ENCODE results near the gene PROSER2.
A peak's percentile ranks its signal among the peaks of the same experiment; 100 is the strongest.

The PROSER2 gene

DNA sequence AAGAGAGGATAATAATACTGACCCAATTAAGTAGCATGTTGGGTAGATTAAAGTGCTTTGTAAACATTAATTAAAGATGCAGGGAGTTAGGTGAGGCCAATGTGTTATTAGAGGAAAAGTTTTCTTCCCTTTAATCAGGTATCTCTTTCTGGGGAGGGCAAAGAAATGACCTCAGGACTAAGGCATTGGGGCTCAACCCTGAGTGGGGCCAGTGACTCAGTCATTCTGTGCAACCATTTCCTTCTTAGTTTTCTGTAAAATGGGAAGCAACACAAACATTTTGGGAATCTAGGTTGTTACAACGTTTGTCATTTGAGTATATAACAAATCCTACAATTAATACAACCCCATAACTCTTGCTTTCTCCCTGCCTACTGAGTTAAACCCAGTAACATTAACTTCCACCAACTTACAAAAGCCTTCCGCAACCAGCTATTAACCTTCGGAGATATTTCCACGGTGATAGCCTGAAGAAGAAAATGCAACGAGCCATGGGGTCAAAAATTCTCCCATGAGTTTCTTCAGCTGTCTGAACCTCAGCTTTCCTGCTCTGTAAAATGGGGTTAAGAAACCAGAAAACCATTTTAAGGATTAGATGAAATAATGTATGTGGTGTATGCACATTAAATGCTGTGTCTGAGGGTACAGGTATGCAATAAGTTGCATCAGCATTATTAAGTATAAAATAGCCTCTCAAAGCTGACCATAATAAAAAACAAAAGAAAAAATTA lies 965 bp upstream of the PROSER2 start:
- Histone ChIP-seq H3K79me1 (ENCODE audit: low read length) (peaks cover 8% of the 10 kb centered on the region), H3K9me3 (ENCODE audit: insufficient read depth, low read depth, low read length) (no peaks in the 10 kb centered on the region), H3K4me3 (ENCODE audit: low read depth, low read length) (no peak overlapping the region), H3K23ac (ENCODE audit: low read length) (no peak overlapping the region), H2AK5ac (ENCODE audit: low read length) (no peak overlapping the region), H4K8ac (ENCODE audit: low read depth, low read length) (no peak overlapping the region), H2BK5ac (ENCODE audit: low read depth, low read length, poor library complexity) (no peak overlapping the region), H4K91ac (ENCODE audit: low read depth, low read length) (no peak overlapping the region), H3K36me3 (ENCODE audit: control insufficient read depth in 1 of 2, insufficient read depth in 2 of 2, low read length in 2 of 2) (peaks cover 0 to 2% of the 10 kb centered on the region in 2 experiments), H3K4me2 (ENCODE audit: low read length) (no peak overlapping the region), H2AFZ (ENCODE audit: insufficient read depth, low read length, poor library complexity) (no peak overlapping the region), H3K27ac (ENCODE audit: low read depth, low read length) (no peak overlapping the region), H2BK120ac (ENCODE audit: insufficient read depth, low read length, poor library complexity) (no peak overlapping the region), H3K27me3 (ENCODE audit: insufficient read depth, low read length) (no peaks in the 10 kb centered on the region), H3K4ac (ENCODE audit: low read depth, low read length) (no peak overlapping the region), H3K14ac (ENCODE audit: low read length) (no peak overlapping the region), H3K4me1 (ENCODE audit: control insufficient read depth in 1 of 2, insufficient read depth in 2 of 2, low read length in 2 of 2) (peaks cover 8 to 9% of the 10 kb centered on the region in 2 experiments), H3K79me2 (ENCODE audit: control insufficient read depth, insufficient read depth, low read length, poor library complexity) (peaks cover 7% of the 10 kb centered on the region), H3K9ac (ENCODE audit: low read length) (no peak overlapping the region), H2BK12ac (ENCODE audit: low read length) (no peak overlapping the region), H3K18ac (ENCODE audit: low read length) (no peak overlapping the region), H4K12ac (ENCODE audit: low read depth, low read length) (no peak overlapping the region)
- no CpG with 5 or more reads among the region's 5 CpGs for WGBS (ENCODE audit: extremely low coverage, insufficient coverage, insufficient read length)
- no peak for DNase-seq

GRCh38 chr10:11822809-11823121 lies 391 bp upstream of the PROSER2 start:
- peak overlapping the region; percentile 80 for H3K4me3 ChIP-seq (ENCODE audit: low read depth, low read length)
- H3K4me1 ChIP-seq (ENCODE audit: control insufficient read depth in 1 of 2, insufficient read depth in 2 of 2, low read length in 2 of 2), result peaks cover 8 to 9% of the 10 kb centered on the region in 2 experiments
- no peak overlapping the region for H3K27ac ChIP-seq (ENCODE audit: low read depth, low read length)
- no peak overlapping the region for H2AK5ac ChIP-seq (ENCODE audit: low read length)
- no peak for DNase-seq
- H3K14ac ChIP-seq (ENCODE audit: low read length), result peak overlapping the region; percentile 76
- peak overlapping the region; percentile 98 for H4K8ac ChIP-seq (ENCODE audit: low read depth, low read length)
- H3K23ac ChIP-seq (ENCODE audit: low read length), result no peak overlapping the region
- H4K12ac ChIP-seq (ENCODE audit: low read depth, low read length), result peak overlapping the region; percentile 44
- H2AFZ ChIP-seq (ENCODE audit: insufficient read depth, low read length, poor library complexity), result peak overlapping the region; percentile 96
- H4K91ac ChIP-seq (ENCODE audit: low read depth, low read length), result no peak overlapping the region
- no peak overlapping the region for H3K4ac ChIP-seq (ENCODE audit: low read depth, low read length)
- H3K9me3 ChIP-seq (ENCODE audit: insufficient read depth, low read depth, low read length), result no peaks in the 10 kb centered on the region
- H3K4me2 ChIP-seq (ENCODE audit: low read length), result peak overlapping the region; percentile 92
- peaks cover 7% of the 10 kb centered on the region for H3K79me2 ChIP-seq (ENCODE audit: control insufficient read depth, insufficient read depth, low read length, poor library complexity)
- no CpG with 5 or more reads among the region's 8 CpGs for WGBS (ENCODE audit: extremely low coverage, insufficient coverage, insufficient read length)
- H2BK12ac ChIP-seq (ENCODE audit: low read length), result no peak overlapping the region
- H3K27me3 ChIP-seq (ENCODE audit: insufficient read depth, low read length), result no peaks in the 10 kb centered on the region
- no peak overlapping the region for H3K9ac ChIP-seq (ENCODE audit: low read length)
- peaks cover 0 to 2% of the 10 kb centered on the region in 2 experiments for H3K36me3 ChIP-seq (ENCODE audit: control insufficient read depth in 1 of 2, insufficient read depth in 2 of 2, low read length in 2 of 2)
- H2BK5ac ChIP-seq (ENCODE audit: low read depth, low read length, poor library complexity), result no peak overlapping the region
- peaks cover 8% of the 10 kb centered on the region for H3K79me1 ChIP-seq (ENCODE audit: low read length)
- H3K18ac ChIP-seq (ENCODE audit: low read length), result no peak overlapping the region
- H2BK120ac ChIP-seq (ENCODE audit: insufficient read depth, low read length, poor library complexity), result peak overlapping the region; percentile 58

GRCh38 chr10:11823989-11824346 lies 812 bp downstream of the PROSER2 start:
- H3K79me1 ChIP-seq (ENCODE audit: low read length), result peaks cover 8% of the 10 kb centered on the region
- H3K4me2 ChIP-seq (ENCODE audit: low read length), result peak overlapping the region; percentile 92
- no CpG with 5 or more reads among the region's 6 CpGs for WGBS (ENCODE audit: extremely low coverage, insufficient coverage, insufficient read length)
- H2BK120ac ChIP-seq (ENCODE audit: insufficient read depth, low read length, poor library complexity), result no peak overlapping the region
- H3K27ac ChIP-seq (ENCODE audit: low read depth, low read length), result no peak overlapping the region
- no peak for DNase-seq
- no peak overlapping the region for H4K91ac ChIP-seq (ENCODE audit: low read depth, low read length)
- H3K79me2 ChIP-seq (ENCODE audit: control insufficient read depth, insufficient read depth, low read length, poor library complexity), result peaks cover 7% of the 10 kb centered on the region
- no peak overlapping the region for H4K12ac ChIP-seq (ENCODE audit: low read depth, low read length)
- no peak overlapping the region for H3K18ac ChIP-seq (ENCODE audit: low read length)
- H4K8ac ChIP-seq (ENCODE audit: low read depth, low read length), result no peak overlapping the region
- no peak overlapping the region for H3K23ac ChIP-seq (ENCODE audit: low read length)
- peak overlapping the region; percentile 80 for H3K4me3 ChIP-seq (ENCODE audit: low read depth, low read length)
- peak overlapping the region; percentile 50 for H3K9ac ChIP-seq (ENCODE audit: low read length)
- H3K14ac ChIP-seq (ENCODE audit: low read length), result no peak overlapping the region
- H2BK5ac ChIP-seq (ENCODE audit: low read depth, low read length, poor library complexity), result no peak overlapping the region
- no peak overlapping the region for H2BK12ac ChIP-seq (ENCODE audit: low read length)
- peaks cover 0 to 2% of the 10 kb centered on the region in 2 experiments for H3K36me3 ChIP-seq (ENCODE audit: control insufficient read depth in 1 of 2, insufficient read depth in 2 of 2, low read length in 2 of 2)
- no peaks in the 10 kb centered on the region for H3K27me3 ChIP-seq (ENCODE audit: insufficient read depth, low read length)
- peaks cover 8 to 9% of the 10 kb centered on the region in 2 experiments for H3K4me1 ChIP-seq (ENCODE audit: control insufficient read depth in 1 of 2, insufficient read depth in 2 of 2, low read length in 2 of 2)
- no peak overlapping the region for H3K4ac ChIP-seq (ENCODE audit: low read depth, low read length)
- H2AFZ ChIP-seq (ENCODE audit: insufficient read depth, low read length, poor library complexity), result no peak overlapping the region
- no peak overlapping the region for H2AK5ac ChIP-seq (ENCODE audit: low read length)
- no peaks in the 10 kb centered on the region for H3K9me3 ChIP-seq (ENCODE audit: insufficient read depth, low read depth, low read length)

DNA sequence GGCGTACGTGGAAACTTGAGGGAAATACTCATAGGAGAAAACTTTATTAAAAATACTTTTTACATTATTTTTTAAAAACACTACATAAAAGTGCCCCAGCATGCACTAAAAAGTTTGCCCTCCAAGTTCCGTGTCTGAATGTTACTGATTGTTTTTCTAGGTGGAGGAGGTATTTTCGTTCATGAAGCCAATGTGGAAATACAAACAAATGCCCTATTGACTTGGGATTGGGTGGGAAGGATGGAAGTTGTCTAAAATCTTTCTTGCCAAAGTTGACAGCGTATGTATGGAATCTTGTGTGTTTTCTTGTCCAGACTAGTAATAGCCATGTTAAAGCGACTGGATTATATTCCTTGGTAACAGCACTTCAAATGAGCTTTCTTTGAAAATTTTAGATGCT lies 1.2 kb downstream of the PROSER2 start:
- Histone ChIP-seq H2BK12ac (ENCODE audit: low read length) (no peak overlapping the region), H3K36me3 (ENCODE audit: control insufficient read depth in 1 of 2, insufficient read depth in 2 of 2, low read length in 2 of 2) (peaks cover 0 to 2% of the 10 kb centered on the region in 2 experiments), H3K9me3 (ENCODE audit: insufficient read depth, low read depth, low read length) (no peaks in the 10 kb centered on the region), H3K14ac (ENCODE audit: low read length) (no peak overlapping the region), H3K4me3 (ENCODE audit: low read depth, low read length) (no peak overlapping the region), H3K4me2 (ENCODE audit: low read length) (peak overlapping the region; percentile 23), H3K79me2 (ENCODE audit: control insufficient read depth, insufficient read depth, low read length, poor library complexity) (peaks cover 7% of the 10 kb centered on the region), H3K23ac (ENCODE audit: low read length) (no peak overlapping the region), H3K4ac (ENCODE audit: low read depth, low read length) (no peak overlapping the region), H4K8ac (ENCODE audit: low read depth, low read length) (no peak overlapping the region), H3K27ac (ENCODE audit: low read depth, low read length) (no peak overlapping the region), H2BK5ac (ENCODE audit: low read depth, low read length, poor library complexity) (no peak overlapping the region), H3K79me1 (ENCODE audit: low read length) (peaks cover 8% of the 10 kb centered on the region), H2AK5ac (ENCODE audit: low read length) (no peak overlapping the region), H3K18ac (ENCODE audit: low read length) (no peak overlapping the region), H3K27me3 (ENCODE audit: insufficient read depth, low read length) (no peaks in the 10 kb centered on the region), H3K4me1 (ENCODE audit: control insufficient read depth in 1 of 2, insufficient read depth in 2 of 2, low read length in 2 of 2) (peaks cover 8 to 9% of the 10 kb centered on the region in 2 experiments), H2BK120ac (ENCODE audit: insufficient read depth, low read length, poor library complexity) (no peak overlapping the region), H4K12ac (ENCODE audit: low read depth, low read length) (no peak overlapping the region), H4K91ac (ENCODE audit: low read depth, low read length) (no peak overlapping the region), H2AFZ (ENCODE audit: insufficient read depth, low read length, poor library complexity) (no peak overlapping the region), H3K9ac (ENCODE audit: low read length) (no peak overlapping the region)
- WGBS (ENCODE audit: extremely low coverage, insufficient coverage, insufficient read length), result no CpG with 5 or more reads among the region's 6 CpGs
- no peak for DNase-seq

Measured in trophoblast cell (in vitro differentiated cells and primary cell).